Subcutaneous adipose tissue (tissue), 4 donors: ENCODE measurements around the gene RTP2. TPM values are rescaled to one million over a fixed set of nuclear protein-coding genes. Genes with fewer than 3 reads are reported as not detected.

ENCODE experiments used
- CTCF ChIP-seq: fragments of 450-650 bp; IDR thresholded peaks from one replicate; pipeline ENCODE4 v1.5.1; 2016; ENCODE audit warnings: low read depth, mild to moderate bottlenecking, control low read depth, antibody characterized with exemption, moderate library complexity
- total RNA-seq, 4 donors: library from RNA; depleted of rRNA; stranded (reverse); fragments of >200 nt; gene quantifications; one replicate each; pipeline ENCODE4 v1.1.0, GENCODE V29; 2016

Gene RTP2
- total RNA-seq, 4 donors from 2014 or later = not detected

- TF ChIP-seq CTCF = no peak
These were observed 26.7 kb upstream of the RTP2 start for GRCh38 chr3:187728940-187729583.

GRCh38 chr3:187728248-187728647 lies 25.9 kb upstream of the RTP2 start:
- TF ChIP-seq CTCF = no peak

GRCh38 chr3:187726564-187726963 lies 24.2 kb upstream of the RTP2 start:
- TF ChIP-seq CTCF = no peak

- no peak for TF ChIP-seq CTCF
These were observed 23.5 kb upstream of the RTP2 start for GRCh38 chr3:187725653-187726370.

GRCh38 chr3:187725224-187725623 lies 22.9 kb upstream of the RTP2 start:
- no peak for TF ChIP-seq CTCF

- no peak for TF ChIP-seq CTCF
These were observed 19.9 kb upstream of the RTP2 start for GRCh38 chr3:187722206-187722612.

GRCh38 chr3:187721055-187721454 lies 18.7 kb upstream of the RTP2 start:
- no peak for TF ChIP-seq CTCF
